Measurements from ENCODE around the gene POU3F3. TPM values are rescaled to one million over a fixed set of nuclear protein-coding genes. Genes with fewer than 3 reads are reported as not detected.

POU3F3 gene
- total RNA-seq, 3 donors from 2014 or later (not counting 1 experiment from before 2014, with no cell fraction given): not detected

GRCh38 chr2:104875262-104875661 is 21.3 kb downstream of the POU3F3 start:
- no peak overlapping the region for H3K27ac ChIP-seq (ENCODE audit: low read length)
- peaks cover 12 to 22% of the 10 kb centered on the region in 2 donors for H3K4me1 Mint-ChIP-seq
- no peaks in the 10 kb centered on the region for H3K9me3 Mint-ChIP-seq
- H3K4me3 Mint-ChIP-seq: no peak overlapping the region
- no peak for TF ChIP-seq CTCF (IDR thresholded peaks at IDR 0.05)
- WGBS (ENCODE audit: insufficient coverage): 20% methylated on average over 1 of the region's 1 CpG
- ATAC-seq (no peak), DNase-seq (no peak)
- no peak overlapping the region for H3K27ac Mint-ChIP-seq
- peaks cover 34 to 40% of the 10 kb centered on the region in 2 donors for H3K27me3 Mint-ChIP-seq (ENCODE audit: low read depth in 2 of 2)
- intact Hi-C loops (cut with micrococcal nuclease): no loop called here
- no peak overlapping the region for H3K4me3 ChIP-seq (ENCODE audit: low read length)
- H3K4me1 ChIP-seq (ENCODE audit: control insufficient read depth, insufficient read depth, low read length): peaks cover 14% of the 10 kb centered on the region
- no peaks in the 10 kb centered on the region for H3K36me3 Mint-ChIP-seq
- no peaks in the 10 kb centered on the region for H3K9me3 ChIP-seq (ENCODE audit: control insufficient read depth, insufficient read depth, low read length)
- no peaks in the 10 kb centered on the region for H3K36me3 ChIP-seq (ENCODE audit: control insufficient read depth, insufficient read depth, low read length)
- peaks cover 15% of the 10 kb centered on the region for H3K27me3 ChIP-seq (ENCODE audit: control insufficient read depth, insufficient read depth, low read length)

- H3K4me1 Mint-ChIP-seq: peaks cover 9 to 19% of the 10 kb centered on the region in 2 donors
- DNase-seq (no peak), ATAC-seq (no peak)
- intact Hi-C loops (cut with micrococcal nuclease): no loop called here
- Histone ChIP-seq H3K4me1 (ENCODE audit: control insufficient read depth, insufficient read depth, low read length) (peaks cover 10% of the 10 kb centered on the region), H3K4me3 (ENCODE audit: low read length) (no peak overlapping the region), H3K9me3 (ENCODE audit: control insufficient read depth, insufficient read depth, low read length) (no peaks in the 10 kb centered on the region), H3K27ac (ENCODE audit: low read length) (no peak overlapping the region), H3K27me3 (ENCODE audit: control insufficient read depth, insufficient read depth, low read length) (peaks cover 12% of the 10 kb centered on the region), H3K36me3 (ENCODE audit: control insufficient read depth, insufficient read depth, low read length) (no peaks in the 10 kb centered on the region)
- no peak for TF ChIP-seq CTCF (IDR thresholded peaks at IDR 0.05)
- no peak overlapping the region for H3K27ac Mint-ChIP-seq
- H3K9me3 Mint-ChIP-seq: no peaks in the 10 kb centered on the region
- WGBS (ENCODE audit: insufficient coverage): 72% methylated on average over 13 of the region's 14 CpGs
- H3K36me3 Mint-ChIP-seq: no peaks in the 10 kb centered on the region
- H3K4me3 Mint-ChIP-seq: no peak overlapping the region
- peaks cover 33% of the 10 kb centered on the region in 2 donors for H3K27me3 Mint-ChIP-seq (ENCODE audit: low read depth in 2 of 2)
Observed at GRCh38 chr2:104876606-104877570, 23.0 kb downstream of the POU3F3 start.

GRCh38 chr2:104878863-104879512 is 25.1 kb downstream of the POU3F3 start:
- Histone ChIP-seq H3K4me3 (ENCODE audit: low read length) (no peak overlapping the region), H3K27me3 (ENCODE audit: control insufficient read depth, insufficient read depth, low read length) (peaks cover 6% of the 10 kb centered on the region), H3K4me1 (ENCODE audit: control insufficient read depth, insufficient read depth, low read length) (no peaks in the 10 kb centered on the region), H3K36me3 (ENCODE audit: control insufficient read depth, insufficient read depth, low read length) (no peaks in the 10 kb centered on the region), H3K27ac (ENCODE audit: low read length) (no peak overlapping the region), H3K9me3 (ENCODE audit: control insufficient read depth, insufficient read depth, low read length) (no peaks in the 10 kb centered on the region)
- Mint-ChIP-seq H3K27me3 (ENCODE audit: low read depth in 2 of 2) (peaks cover 28 to 30% of the 10 kb centered on the region in 2 donors), H3K4me3 (no peak overlapping the region), H3K9me3 (no peaks in the 10 kb centered on the region), H3K4me1 (peaks cover 0 to 3% of the 10 kb centered on the region in 2 donors), H3K27ac (no peak overlapping the region), H3K36me3 (no peaks in the 10 kb centered on the region)
- ATAC-seq (peak in 1 of 3 donors; percentile 24), DNase-seq (no peak)
- intact Hi-C loops (cut with micrococcal nuclease): no loop called here
- no peak for TF ChIP-seq CTCF (IDR thresholded peaks at IDR 0.05)
- WGBS (ENCODE audit: insufficient coverage): 56% methylated on average over 8 of the region's 11 CpGs

Data from natural killer cell (primary cell).